WERI-Rb-1 (cell line): ENCODE data around the gene DAGLB.

Experiments used
- DNase-seq: peaks from one replicate; pipeline ENCODE4 v3.0.0-alpha.2; 2020
- H3K27ac ChIP-seq: fragments of 250-450 bp; sonication (Bioruptor Pico); 2 replicates; pipeline ENCODE4 v1.5.1; 2020; ENCODE audit warnings: mild to moderate bottlenecking, moderate library complexity
- H3K27me3 ChIP-seq: fragments of 250-450 bp; sonication (Bioruptor Pico); 2 replicates; pipeline ENCODE4 v1.5.1; 2021; ENCODE audit warnings: mild to moderate bottlenecking, low read depth, moderate library complexity; ENCODE audit not compliant: insufficient read depth, severe bottlenecking
- H3K36me3 ChIP-seq: fragments of 250-450 bp; sonication (Bioruptor Pico); 2 replicates; pipeline ENCODE4 v1.5.1; 2020; ENCODE audit warnings: mild to moderate bottlenecking, moderate library complexity
- H3K4me3 ChIP-seq: 2 replicates; pipeline ENCODE4 v1.5.1; 2011; ENCODE audit warnings: low read depth, mild to moderate bottlenecking, control low read depth, low read length
- H3K9me3 ChIP-seq: fragments of 250-450 bp; sonication (Bioruptor Pico); 2 replicates; pipeline ENCODE4 v1.5.1; 2021; ENCODE audit warnings: mild to moderate bottlenecking, moderate library complexity; ENCODE audit not compliant: severe bottlenecking
- CTCF ChIP-seq: IDR thresholded peaks from 2 replicates; pipeline ENCODE4 v1.5.1; 2011; ENCODE audit warnings: low read depth, mild to moderate bottlenecking, control low read depth, inconsistent platforms, low read length

DAGLB gene

DNA sequence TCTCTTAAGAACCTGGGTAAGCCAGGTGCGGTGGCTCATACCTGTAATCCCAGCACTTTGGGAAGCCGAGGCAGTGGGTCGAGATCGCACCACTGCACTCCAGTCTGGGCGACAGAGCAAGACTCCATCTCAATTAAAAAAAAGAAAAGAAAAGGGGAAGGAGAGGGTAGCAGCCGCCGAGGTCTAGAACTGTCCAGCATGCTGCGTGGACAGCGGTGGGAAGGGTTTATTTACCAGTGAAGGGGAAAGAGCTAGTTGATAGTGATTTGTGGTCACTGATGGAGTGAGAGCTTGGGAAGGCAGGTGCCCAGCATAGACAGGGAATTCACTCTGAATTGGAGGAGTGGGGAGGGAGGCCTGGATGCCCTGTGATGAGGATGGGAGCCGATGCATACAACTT, 43.4 kb upstream of the DAGLB start:
- Histone ChIP-seq H3K9me3 (peaks cover 5% of the 10 kb centered on the region), H3K27ac (no peak overlapping the region), H3K4me3 (no peak overlapping the region), H3K36me3 (no peaks in the 10 kb centered on the region), H3K27me3 (no peaks in the 10 kb centered on the region)
- DNase-seq = no peak
- no peak for TF ChIP-seq CTCF

DNA sequence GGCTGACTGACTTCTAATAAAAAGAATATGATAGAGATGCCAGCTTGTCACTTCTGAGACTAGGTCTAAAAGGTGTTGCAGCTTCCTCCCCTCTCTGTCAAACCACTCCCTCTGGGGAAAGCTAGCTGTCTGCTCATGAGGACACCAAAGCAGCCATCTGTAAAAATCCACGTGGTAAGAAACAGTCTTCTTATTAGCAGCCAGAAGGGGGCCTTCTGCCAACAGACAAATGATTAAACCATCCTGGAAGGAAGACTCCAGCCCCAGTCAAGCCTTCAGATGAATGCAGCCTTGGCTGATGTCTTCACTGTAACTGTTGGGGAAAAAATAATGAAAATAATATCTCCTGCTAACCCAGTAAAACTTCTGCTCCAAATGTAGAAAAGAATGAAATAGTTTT, 41.9 kb upstream of the DAGLB start:
- peak; percentile 35; the same call in 1 of the 2 replicates for TF ChIP-seq CTCF
- Histone ChIP-seq H3K9me3 (peaks cover 8% of the 10 kb centered on the region), H3K4me3 (no peak overlapping the region), H3K27ac (no peak overlapping the region), H3K27me3 (no peaks in the 10 kb centered on the region), H3K36me3 (no peaks in the 10 kb centered on the region)
- DNase-seq = no peak

DNA sequence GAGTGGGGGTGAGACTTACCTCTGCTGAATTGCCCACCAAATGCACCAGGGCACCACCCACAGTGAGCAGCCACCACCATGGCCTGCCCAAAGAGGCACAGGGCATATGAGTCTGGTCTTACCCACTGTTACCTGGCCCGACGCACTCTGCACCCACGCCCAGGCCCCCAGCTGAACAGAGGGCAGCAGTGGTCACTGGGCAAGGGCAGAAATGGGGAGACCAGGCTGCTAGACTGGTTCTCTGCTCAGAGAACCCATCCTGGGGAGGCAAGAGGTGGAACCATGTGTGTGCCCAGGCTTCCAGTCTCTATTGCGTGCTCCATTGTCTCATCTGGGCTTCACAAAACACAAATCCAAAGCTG, 39.4 kb upstream of the DAGLB start:
- H3K27ac ChIP-seq = no peak overlapping the region
- TF ChIP-seq CTCF = no peak
- DNase-seq = no peak
- H3K4me3 ChIP-seq = no peak overlapping the region
- H3K27me3 ChIP-seq = no peaks in the 10 kb centered on the region
- H3K9me3 ChIP-seq = peaks cover 8% of the 10 kb centered on the region
- peaks cover 9% of the 10 kb centered on the region for H3K36me3 ChIP-seq

- H3K9me3 ChIP-seq = peaks cover 8% of the 10 kb centered on the region
- DNase-seq = no peak
- H3K27ac ChIP-seq = no peak overlapping the region
- H3K4me3 ChIP-seq = no peak overlapping the region
- no peak for TF ChIP-seq CTCF
- H3K27me3 ChIP-seq = no peaks in the 10 kb centered on the region
- H3K36me3 ChIP-seq = peaks cover 14% of the 10 kb centered on the region
These were observed 38.9 kb upstream of the DAGLB start for GRCh38 chr7:6486438-6487183.

- Histone ChIP-seq H3K27ac (peak overlapping the region; percentile 78), H3K36me3 (peaks cover 41% of the 10 kb centered on the region), H3K9me3 (peaks cover 8% of the 10 kb centered on the region), H3K27me3 (no peaks in the 10 kb centered on the region), H3K4me3 (peak overlapping the region; percentile 79)
- TF ChIP-seq CTCF = no peak
- DNase-seq = no peak
These were observed 35.0 kb upstream of the DAGLB start for GRCh38 chr7:6482743-6483119.

DNA sequence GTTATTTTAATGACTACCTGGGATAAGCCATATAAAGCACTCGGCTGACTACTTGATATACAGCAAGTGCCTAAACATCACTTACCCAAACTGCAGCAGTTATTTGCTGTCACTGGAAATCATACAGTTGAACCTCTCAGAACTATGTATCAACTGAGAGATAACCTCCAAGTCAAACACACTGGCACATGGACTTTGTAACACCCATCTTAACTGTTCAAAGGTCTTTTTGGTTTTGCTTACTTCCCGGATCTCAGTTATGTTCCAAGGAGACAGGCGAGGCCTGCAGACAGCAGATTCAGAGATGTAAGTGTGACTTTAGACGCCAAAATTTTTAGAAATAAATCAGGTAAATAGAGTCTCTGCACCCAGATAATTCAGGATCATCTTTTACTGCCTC, 34.6 kb upstream of the DAGLB start:
- TF ChIP-seq CTCF = no peak
- no peak overlapping the region for H3K4me3 ChIP-seq
- H3K9me3 ChIP-seq = peaks cover 8% of the 10 kb centered on the region
- peaks cover 41% of the 10 kb centered on the region for H3K36me3 ChIP-seq
- no peaks in the 10 kb centered on the region for H3K27me3 ChIP-seq
- DNase-seq = no peak
- no peak overlapping the region for H3K27ac ChIP-seq
